ENCODE results near the gene KHDRBS1.

GRCh38 chr1:32055416-32055815 is 41.7 kb downstream of the KHDRBS1 start:
- TF ChIP-seq CTCF (IDR thresholded peaks at IDR 0.05): no peak
- no peak for TF ChIP-seq GABPA (IDR thresholded peaks at IDR 0.05; ENCODE audit: low read depth)
- TF ChIP-seq USF1 (IDR thresholded peaks at IDR 0.05; ENCODE audit: borderline replicate concordance, low read depth): no peak
- no peak for TF ChIP-seq TAF1 (IDR thresholded peaks at IDR 0.05; ENCODE audit: borderline replicate concordance, low read depth, low read length)
- no peak for TF ChIP-seq USF2 (IDR thresholded peaks at IDR 0.05; ENCODE audit: borderline replicate concordance, low read depth, low read length)
